Vagina (tissue), 2 donors: ENCODE results near the gene PRKAG2.

Experiments
- POLR2A ChIP-seq, 2 donors: fragments of 450-650 bp; IDR thresholded peaks; one replicate each; pipeline ENCODE4 v1.6.1; 2017; ENCODE audit warnings: antibody characterized with exemption in 2 of 2, mild to moderate bottlenecking in 2 of 2, moderate library complexity in 2 of 2
- POLR2AphosphoS5 ChIP-seq, 2 donors: sonication (generic); formaldehyde crosslinking; IDR thresholded peaks; one replicate each; pipeline ENCODE4 v1.9.0; 2017; ENCODE audit warnings: antibody characterized with exemption in 2 of 2, mild to moderate bottlenecking in 2 of 2, low read depth in 1 of 2; ENCODE audit not compliant: insufficient read depth in 1 of 2
- TF ChIP-seq, protein P1 (sequence below), 3 experiments: fragments of 450-650 bp in 2 of 3; fragments of 200-600 bp in 1 of 3; sonication (generic) in 1 of 3; IDR thresholded peaks; one replicate each; pipeline ENCODE4 v1.5.1; 2017 to 2019; ENCODE audit warnings: antibody characterized with exemption in 3 of 3, mild to moderate bottlenecking in 2 of 3, moderate library complexity in 2 of 3

DNA sequence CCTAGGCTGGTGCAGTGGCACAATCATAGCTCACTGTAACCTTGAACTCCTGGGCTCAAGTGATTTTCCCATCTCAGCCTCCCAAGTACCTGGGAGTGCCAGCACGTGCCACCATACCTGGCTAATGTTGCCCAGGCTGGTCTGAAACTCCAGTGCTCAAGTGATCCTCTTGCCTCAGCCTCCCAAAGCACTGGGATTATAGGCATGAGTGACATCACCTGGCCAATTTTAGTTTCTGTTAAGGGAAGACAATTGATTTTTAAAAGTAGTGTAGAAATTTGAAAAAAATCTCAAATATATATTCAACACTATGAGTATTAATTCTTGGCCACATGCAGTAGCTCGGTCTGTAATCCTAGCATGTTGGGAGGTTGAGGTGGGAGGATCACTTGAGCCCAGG lies 235.3 kb downstream of the PRKAG2 start:
- no peak for TF ChIP-seq POLR2A (IDR thresholded peaks at IDR 0.05)
- TF ChIP-seq POLR2AphosphoS5 (IDR thresholded peaks at IDR 0.05; ENCODE audit: insufficient read depth in 1 of 2, low read depth in 1 of 2): no peak
- TF ChIP-seq, protein P1, sequence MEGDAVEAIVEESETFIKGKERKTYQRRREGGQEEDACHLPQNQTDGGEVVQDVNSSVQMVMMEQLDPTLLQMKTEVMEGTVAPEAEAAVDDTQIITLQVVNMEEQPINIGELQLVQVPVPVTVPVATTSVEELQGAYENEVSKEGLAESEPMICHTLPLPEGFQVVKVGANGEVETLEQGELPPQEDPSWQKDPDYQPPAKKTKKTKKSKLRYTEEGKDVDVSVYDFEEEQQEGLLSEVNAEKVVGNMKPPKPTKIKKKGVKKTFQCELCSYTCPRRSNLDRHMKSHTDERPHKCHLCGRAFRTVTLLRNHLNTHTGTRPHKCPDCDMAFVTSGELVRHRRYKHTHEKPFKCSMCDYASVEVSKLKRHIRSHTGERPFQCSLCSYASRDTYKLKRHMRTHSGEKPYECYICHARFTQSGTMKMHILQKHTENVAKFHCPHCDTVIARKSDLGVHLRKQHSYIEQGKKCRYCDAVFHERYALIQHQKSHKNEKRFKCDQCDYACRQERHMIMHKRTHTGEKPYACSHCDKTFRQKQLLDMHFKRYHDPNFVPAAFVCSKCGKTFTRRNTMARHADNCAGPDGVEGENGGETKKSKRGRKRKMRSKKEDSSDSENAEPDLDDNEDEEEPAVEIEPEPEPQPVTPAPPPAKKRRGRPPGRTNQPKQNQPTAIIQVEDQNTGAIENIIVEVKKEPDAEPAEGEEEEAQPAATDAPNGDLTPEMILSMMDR (IDR thresholded peaks at IDR 0.05): no peak
